Effector memory CD4-positive, alpha-beta T cell (primary cell): ENCODE measurements around the gene TIMP3.

Experiments
- DNase-seq, 3 donors: peaks; one replicate each; pipeline ENCODE4 v3.0.0-alpha.2; 2020
- H3K27ac ChIP-seq: 2 replicates; pipeline ENCODE4 v1.7.0; 2013; ENCODE audit warnings: mild to moderate bottlenecking, low read length, moderate library complexity; ENCODE audit not compliant: insufficient read depth, poor library complexity, severe bottlenecking
- H3K27me3 ChIP-seq: replicated peaks from 2 replicates; pipeline ENCODE4 v1.7.0; 2013; ENCODE audit warnings: mild to moderate bottlenecking, low read length; ENCODE audit not compliant: insufficient read depth, control insufficient read depth, poor library complexity, severe bottlenecking
- H3K36me3 ChIP-seq: 2 replicates; pipeline ENCODE4 v1.7.0; 2013; ENCODE audit warnings: mild to moderate bottlenecking, low read length, moderate library complexity; ENCODE audit not compliant: control insufficient read depth, insufficient read depth
- H3K4me1 ChIP-seq: 2 replicates; pipeline ENCODE4 v1.7.0; 2013; ENCODE audit warnings: low read length, mild to moderate bottlenecking; ENCODE audit not compliant: control insufficient read depth, insufficient read depth, poor library complexity, severe bottlenecking
- H3K4me3 ChIP-seq: 2 replicates; pipeline ENCODE4 v1.7.0; 2013; ENCODE audit warnings: low read length, low read depth, mild to moderate bottlenecking; ENCODE audit not compliant: insufficient read depth, poor library complexity, severe bottlenecking
- H3K9me3 ChIP-seq: 2 replicates; pipeline ENCODE4 v1.7.0; 2013; ENCODE audit warnings: mild to moderate bottlenecking, low read length, moderate library complexity; ENCODE audit not compliant: control insufficient read depth

The TIMP3 gene

GRCh38 chr22:32796865-32797573 is 4.5 kb upstream of the TIMP3 start:
- peak in 2 of 3 donors; percentile 12 to 13 for DNase-seq
- H3K4me1 ChIP-seq, result no peaks in the 10 kb centered on the region

GRCh38 chr22:32799496-32799895 is 2.0 kb upstream of the TIMP3 start:
- no peak for DNase-seq
- Histone ChIP-seq H3K4me3 (no peak overlapping the region), H3K4me1 (no peaks in the 10 kb centered on the region), H3K27ac (no peak overlapping the region), H3K9me3 (no peaks in the 10 kb centered on the region), H3K36me3 (no peaks in the 10 kb centered on the region), H3K27me3 (peaks cover 37% of the 10 kb centered on the region)

More at GRCh38 chr22:32796865-32797573, 4.5 kb upstream of the TIMP3 start:
- H3K4me3 ChIP-seq, result no peak overlapping the region
- H3K27ac ChIP-seq, result no peak overlapping the region
- peaks cover 22% of the 10 kb centered on the region for H3K27me3 ChIP-seq
- H3K36me3 ChIP-seq, result no peaks in the 10 kb centered on the region
- no peaks in the 10 kb centered on the region for H3K9me3 ChIP-seq

GRCh38 chr22:32800158-32800882 is 1.2 kb upstream of the TIMP3 start:
- Histone ChIP-seq H3K9me3 (no peaks in the 10 kb centered on the region), H3K4me1 (no peaks in the 10 kb centered on the region), H3K36me3 (no peaks in the 10 kb centered on the region), H3K4me3 (no peak overlapping the region), H3K27me3 (peaks cover 37% of the 10 kb centered on the region), H3K27ac (no peak overlapping the region)
- DNase-seq, result no peak

GRCh38 chr22:32800994-32801536 is 440 bp upstream of the TIMP3 start:
- DNase-seq, result no peak
- H3K9me3 ChIP-seq, result no peaks in the 10 kb centered on the region
- H3K4me3 ChIP-seq, result no peak overlapping the region
- H3K27me3 ChIP-seq, result peaks cover 37% of the 10 kb centered on the region
- H3K4me1 ChIP-seq, result no peaks in the 10 kb centered on the region
- no peak overlapping the region for H3K27ac ChIP-seq
- no peaks in the 10 kb centered on the region for H3K36me3 ChIP-seq

GRCh38 chr22:32802237-32802765 is 796 bp downstream of the TIMP3 start:
- no peak for DNase-seq
- Histone ChIP-seq H3K4me3 (no peak overlapping the region), H3K9me3 (no peaks in the 10 kb centered on the region), H3K27me3 (peaks cover 37% of the 10 kb centered on the region), H3K27ac (no peak overlapping the region), H3K36me3 (no peaks in the 10 kb centered on the region), H3K4me1 (no peaks in the 10 kb centered on the region)

- Histone ChIP-seq H3K9me3 (no peaks in the 10 kb centered on the region), H3K27me3 (peaks cover 37% of the 10 kb centered on the region), H3K27ac (no peak overlapping the region), H3K4me3 (no peak overlapping the region), H3K36me3 (no peaks in the 10 kb centered on the region), H3K4me1 (no peaks in the 10 kb centered on the region)
- no peak for DNase-seq
Observed at GRCh38 chr22:32803020-32803737, 1.7 kb downstream of the TIMP3 start.

- Histone ChIP-seq H3K36me3 (no peaks in the 10 kb centered on the region), H3K4me1 (no peaks in the 10 kb centered on the region), H3K4me3 (no peak overlapping the region), H3K27me3 (peaks cover 37% of the 10 kb centered on the region), H3K27ac (no peak overlapping the region), H3K9me3 (no peaks in the 10 kb centered on the region)
- no peak for DNase-seq
Observed at GRCh38 chr22:32803738-32804435, 2.4 kb downstream of the TIMP3 start.

- H3K27ac ChIP-seq, result no peak overlapping the region
- H3K4me1 ChIP-seq, result no peaks in the 10 kb centered on the region
- H3K9me3 ChIP-seq, result no peaks in the 10 kb centered on the region
- H3K27me3 ChIP-seq, result peaks cover 30% of the 10 kb centered on the region
- no peaks in the 10 kb centered on the region for H3K36me3 ChIP-seq
- no peak overlapping the region for H3K4me3 ChIP-seq
- no peak for DNase-seq
Observed at GRCh38 chr22:32804531-32805360, 3.2 kb downstream of the TIMP3 start.
